ENCODE results near the gene DSCAML1. TPM values are rescaled to one million over a fixed set of nuclear protein-coding genes. Genes with fewer than 3 reads are reported as not detected.

DSCAML1 gene
- total RNA-seq, 2 experiments from 2014 or later, result 1.4 to 3.1 TPM

DNA sequence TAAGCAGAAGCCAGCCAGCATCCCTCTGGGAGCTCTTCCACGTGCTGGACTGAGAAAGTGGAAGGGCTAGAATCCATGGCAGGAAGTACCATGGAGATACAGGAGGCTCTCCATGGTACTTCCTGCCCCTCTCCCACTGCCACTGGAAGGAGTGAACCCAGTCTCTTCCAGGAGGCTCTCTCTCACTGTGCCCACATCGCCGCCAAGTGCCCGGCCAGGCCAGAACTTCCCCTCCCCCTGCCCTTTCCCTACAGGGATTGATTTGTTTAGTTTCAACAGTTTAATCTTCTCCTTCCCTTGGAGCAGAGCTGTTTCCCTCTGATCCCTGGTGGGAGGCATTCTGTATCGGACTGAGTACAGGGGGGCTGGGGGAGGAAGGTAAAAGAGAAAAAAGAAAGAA is 133.6 kb downstream of the DSCAML1 start:
- H3K4me1 Mint-ChIP-seq, result peaks cover 3% of the 10 kb centered on the region

GRCh38 chr11:117662671-117663269 is 134.2 kb downstream of the DSCAML1 start:
- H3K4me1 Mint-ChIP-seq, result peaks cover 3% of the 10 kb centered on the region
- H3K27me3 Mint-ChIP-seq, result peaks cover 2% of the 10 kb centered on the region
- no peak for ATAC-seq (ENCODE audit: low read depth)
- POLR2A ChIA-PET, result no interaction called here
- H3K9me3 Mint-ChIP-seq, result no peaks in the 10 kb centered on the region
- H3K36me3 Mint-ChIP-seq, result no peaks in the 10 kb centered on the region
- H3K4me3 Mint-ChIP-seq, result no peak overlapping the region
- no peak overlapping the region for H3K27ac Mint-ChIP-seq
- no peak for DNase-seq

More for the DNA sequence above, 133.6 kb downstream of the DSCAML1 start:
- no peak for ATAC-seq (ENCODE audit: low read depth)
- Mint-ChIP-seq H3K27me3 (peaks cover 2% of the 10 kb centered on the region), H3K27ac (no peak overlapping the region), H3K4me3 (no peak overlapping the region), H3K9me3 (no peaks in the 10 kb centered on the region), H3K36me3 (no peaks in the 10 kb centered on the region)
- POLR2A ChIA-PET, result no interaction called here
- no peak for DNase-seq

- Mint-ChIP-seq H3K27ac (no peak overlapping the region), H3K36me3 (no peaks in the 10 kb centered on the region), H3K4me1 (peaks cover 3% of the 10 kb centered on the region), H3K27me3 (peaks cover 2% of the 10 kb centered on the region), H3K9me3 (no peaks in the 10 kb centered on the region), H3K4me3 (no peak overlapping the region)
- ATAC-seq (ENCODE audit: low read depth) (no peak), DNase-seq (no peak)
- POLR2A ChIA-PET, result no interaction called here
These were observed 134.8 kb downstream of the DSCAML1 start for GRCh38 chr11:117662255-117662654.

GRCh38 chr11:117658809-117659208 is 138.2 kb downstream of the DSCAML1 start:
- H3K4me1 Mint-ChIP-seq, result no peaks in the 10 kb centered on the region
- H3K27ac Mint-ChIP-seq, result no peak overlapping the region
- peaks cover 2% of the 10 kb centered on the region for H3K27me3 Mint-ChIP-seq
- H3K9me3 Mint-ChIP-seq, result no peaks in the 10 kb centered on the region
- no peak overlapping the region for H3K4me3 Mint-ChIP-seq
- no peaks in the 10 kb centered on the region for H3K36me3 Mint-ChIP-seq
- no peak for ATAC-seq (ENCODE audit: low read depth)
- POLR2A ChIA-PET, result no interaction called here
- no peak for DNase-seq

GRCh38 chr11:117657794-117658193 is 139.2 kb downstream of the DSCAML1 start:
- H3K9me3 Mint-ChIP-seq, result no peaks in the 10 kb centered on the region
- POLR2A ChIA-PET, result no interaction called here
- H3K4me1 Mint-ChIP-seq, result no peaks in the 10 kb centered on the region
- ATAC-seq (ENCODE audit: low read depth) (no peak), DNase-seq (no peak)
- H3K4me3 Mint-ChIP-seq, result no peak overlapping the region
- no peak overlapping the region for H3K27ac Mint-ChIP-seq
- H3K36me3 Mint-ChIP-seq, result no peaks in the 10 kb centered on the region
- H3K27me3 Mint-ChIP-seq, result no peaks in the 10 kb centered on the region

DNA sequence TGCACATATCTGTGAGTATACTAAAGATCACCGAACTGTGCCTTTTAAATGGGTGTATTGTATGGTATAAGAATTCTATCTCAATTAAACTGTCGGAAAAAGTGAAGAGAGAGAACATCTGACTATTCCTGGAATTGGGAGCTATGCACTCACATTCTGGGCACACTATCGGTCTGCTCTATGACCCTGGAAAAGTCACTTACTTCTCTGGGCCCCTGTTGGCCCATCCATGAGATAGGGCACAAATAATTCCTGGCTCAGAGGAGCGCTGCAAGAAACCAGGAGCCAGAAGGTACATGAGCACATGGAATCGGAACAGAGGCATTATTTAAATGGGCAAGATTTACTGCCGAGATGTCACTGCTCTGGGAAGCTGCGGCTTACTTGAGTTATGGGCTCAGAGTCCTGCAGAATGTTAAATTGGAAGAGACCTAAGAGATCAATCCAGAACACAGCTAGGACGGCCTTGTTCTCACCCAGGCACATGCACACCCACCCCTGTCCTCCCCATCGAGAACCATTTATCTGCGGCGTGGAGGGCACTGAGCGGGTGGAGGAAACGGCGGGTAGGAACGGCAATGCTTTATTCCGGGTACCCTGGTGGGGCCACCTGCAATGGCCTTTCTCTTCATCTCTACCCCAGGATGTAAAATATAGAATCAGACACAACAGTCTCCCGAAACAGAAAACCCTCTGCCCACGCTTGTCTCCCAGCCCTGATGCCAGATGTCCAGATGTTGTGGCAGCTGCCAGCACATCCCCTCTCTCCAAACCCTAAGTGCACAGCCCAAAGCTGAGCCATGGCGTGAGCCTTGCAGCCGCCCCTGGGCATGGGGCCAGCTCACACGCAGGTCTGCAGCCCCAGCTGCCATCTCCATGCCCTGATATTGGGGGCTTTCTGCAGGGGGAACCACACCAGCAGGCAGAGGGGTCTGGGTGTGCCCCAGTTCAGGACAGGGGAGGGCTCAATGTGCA is 142.4 kb downstream of the DSCAML1 start:
- no peaks in the 10 kb centered on the region for H3K9me3 Mint-ChIP-seq
- POLR2A ChIA-PET, result no interaction called here
- no peaks in the 10 kb centered on the region for H3K4me1 Mint-ChIP-seq
- H3K27me3 Mint-ChIP-seq, result no peaks in the 10 kb centered on the region
- H3K27ac Mint-ChIP-seq, result no peak overlapping the region
- no peak overlapping the region for H3K4me3 Mint-ChIP-seq
- DNase-seq, result no peak
- H3K36me3 Mint-ChIP-seq, result no peaks in the 10 kb centered on the region
- ATAC-seq (ENCODE audit: low read depth), result no peak

- Mint-ChIP-seq H3K36me3 (no peaks in the 10 kb centered on the region), H3K4me1 (no peaks in the 10 kb centered on the region), H3K27me3 (peaks cover under 1% of the 10 kb centered on the region), H3K27ac (no peak overlapping the region), H3K4me3 (no peak overlapping the region), H3K9me3 (no peaks in the 10 kb centered on the region)
- POLR2A ChIA-PET, result no interaction called here
- DNase-seq, result no peak
- ATAC-seq (ENCODE audit: low read depth), result no peak
These were observed 144.5 kb downstream of the DSCAML1 start for GRCh38 chr11:117652521-117652920.

DNA sequence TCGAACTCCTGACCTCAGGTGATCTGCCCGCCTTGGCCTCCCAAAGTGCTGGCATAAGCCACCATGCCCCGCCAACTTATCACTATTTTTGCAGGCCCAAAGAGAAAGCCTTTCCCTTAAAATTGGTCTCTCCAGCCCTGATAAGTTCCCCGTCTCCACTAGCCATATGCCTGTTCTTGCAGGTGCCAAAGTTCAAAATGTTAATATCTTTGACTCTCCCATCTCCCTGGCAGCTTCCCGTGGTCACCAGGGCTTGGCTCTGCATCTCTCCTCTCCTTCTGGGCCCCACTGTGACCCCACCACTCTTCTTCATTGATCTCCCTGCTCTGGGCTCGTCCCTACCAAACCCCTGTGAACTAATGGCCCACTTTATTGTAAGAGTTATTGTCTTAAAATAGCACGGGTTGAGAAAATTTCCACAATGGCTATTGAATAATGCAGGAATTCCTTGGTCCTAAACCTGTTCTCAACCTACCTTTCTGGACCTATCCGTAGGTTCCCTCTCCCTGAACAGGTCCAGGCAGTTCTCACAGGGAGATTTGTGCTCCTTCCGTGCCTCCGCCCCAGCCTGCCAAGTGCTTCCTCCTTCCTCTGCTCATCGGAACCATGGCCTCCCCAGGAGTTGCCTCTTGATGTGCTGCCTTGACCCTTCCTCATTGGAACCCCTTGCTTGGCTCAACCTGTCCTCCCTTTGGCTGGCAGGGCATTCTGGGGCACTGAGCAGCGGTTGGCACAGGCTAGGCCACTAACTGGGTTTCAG is 147.5 kb downstream of the DSCAML1 start:
- Mint-ChIP-seq H3K27ac (no peak overlapping the region), H3K4me3 (no peak overlapping the region), H3K36me3 (no peaks in the 10 kb centered on the region), H3K4me1 (no peaks in the 10 kb centered on the region), H3K9me3 (no peaks in the 10 kb centered on the region), H3K27me3 (peaks cover 2% of the 10 kb centered on the region)
- DNase-seq (no peak), ATAC-seq (ENCODE audit: low read depth) (no peak)
- POLR2A ChIA-PET, result no interaction called here

DNA sequence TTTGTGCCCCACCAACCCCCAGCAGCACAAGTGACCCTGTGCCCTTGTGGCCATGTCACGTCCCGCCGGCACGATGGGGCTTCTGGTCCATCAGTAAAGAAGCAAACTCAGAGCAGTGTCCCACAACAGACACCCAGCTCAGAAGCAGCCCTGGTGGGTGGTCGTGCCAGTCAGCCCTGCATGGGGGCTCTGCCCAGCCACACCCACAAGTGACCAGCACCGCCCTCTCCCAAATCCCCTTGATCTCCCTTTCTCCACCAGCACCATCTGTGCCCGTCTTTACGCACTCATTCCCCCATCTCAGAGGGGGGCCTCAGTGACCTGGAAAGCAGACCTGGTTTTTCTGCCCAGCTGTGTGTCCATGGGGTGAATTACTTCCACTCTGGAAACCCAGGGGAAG is 149.1 kb downstream of the DSCAML1 start:
- H3K9me3 Mint-ChIP-seq, result no peaks in the 10 kb centered on the region
- H3K27ac Mint-ChIP-seq, result no peak overlapping the region
- H3K4me3 Mint-ChIP-seq, result no peak overlapping the region
- peaks cover 2% of the 10 kb centered on the region for H3K27me3 Mint-ChIP-seq
- no peak for ATAC-seq (ENCODE audit: low read depth)
- H3K36me3 Mint-ChIP-seq, result no peaks in the 10 kb centered on the region
- no peaks in the 10 kb centered on the region for H3K4me1 Mint-ChIP-seq
- DNase-seq, result no peak
- POLR2A ChIA-PET, result no interaction called here

GRCh38 chr11:117647207-117647606 is 149.8 kb downstream of the DSCAML1 start:
- Mint-ChIP-seq H3K27me3 (peaks cover 2% of the 10 kb centered on the region), H3K4me1 (no peaks in the 10 kb centered on the region), H3K27ac (no peak overlapping the region), H3K9me3 (no peaks in the 10 kb centered on the region), H3K4me3 (no peak overlapping the region), H3K36me3 (no peaks in the 10 kb centered on the region)
- POLR2A ChIA-PET, result no interaction called here
- DNase-seq (no peak), ATAC-seq (ENCODE audit: low read depth) (no peak)

DNA sequence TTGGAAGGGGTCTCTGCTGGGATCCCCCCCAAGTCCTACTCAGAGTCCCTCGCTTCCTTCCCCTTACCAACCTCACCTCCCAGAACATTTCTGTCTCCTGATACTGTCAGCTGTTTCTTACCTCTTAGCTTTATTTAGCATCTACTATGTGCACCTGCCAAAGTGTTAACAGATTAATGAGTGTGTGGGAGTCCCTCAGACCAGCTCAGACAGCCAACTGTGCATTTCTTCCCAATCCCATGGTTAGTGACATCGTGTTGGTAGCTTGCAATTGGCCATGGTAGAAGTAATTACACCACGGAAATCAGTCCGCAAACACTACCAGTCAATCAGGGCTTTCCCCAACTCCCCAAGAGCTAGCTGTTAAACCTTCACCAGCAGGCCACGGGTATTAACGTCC is 150.6 kb downstream of the DSCAML1 start:
- POLR2A ChIA-PET, result interaction anchor here (0.6 kb wide), 1 partner anchor 455 kb away, joined by 3 read pairs; no protein-coding TSS in a partner anchor
- no peak overlapping the region for H3K4me3 Mint-ChIP-seq
- no peaks in the 10 kb centered on the region for H3K4me1 Mint-ChIP-seq
- no peaks in the 10 kb centered on the region for H3K36me3 Mint-ChIP-seq
- H3K9me3 Mint-ChIP-seq, result no peaks in the 10 kb centered on the region
- no peak overlapping the region for H3K27ac Mint-ChIP-seq
- ATAC-seq (ENCODE audit: low read depth) (no peak), DNase-seq (no peak)
- peaks cover 2% of the 10 kb centered on the region for H3K27me3 Mint-ChIP-seq

DNA sequence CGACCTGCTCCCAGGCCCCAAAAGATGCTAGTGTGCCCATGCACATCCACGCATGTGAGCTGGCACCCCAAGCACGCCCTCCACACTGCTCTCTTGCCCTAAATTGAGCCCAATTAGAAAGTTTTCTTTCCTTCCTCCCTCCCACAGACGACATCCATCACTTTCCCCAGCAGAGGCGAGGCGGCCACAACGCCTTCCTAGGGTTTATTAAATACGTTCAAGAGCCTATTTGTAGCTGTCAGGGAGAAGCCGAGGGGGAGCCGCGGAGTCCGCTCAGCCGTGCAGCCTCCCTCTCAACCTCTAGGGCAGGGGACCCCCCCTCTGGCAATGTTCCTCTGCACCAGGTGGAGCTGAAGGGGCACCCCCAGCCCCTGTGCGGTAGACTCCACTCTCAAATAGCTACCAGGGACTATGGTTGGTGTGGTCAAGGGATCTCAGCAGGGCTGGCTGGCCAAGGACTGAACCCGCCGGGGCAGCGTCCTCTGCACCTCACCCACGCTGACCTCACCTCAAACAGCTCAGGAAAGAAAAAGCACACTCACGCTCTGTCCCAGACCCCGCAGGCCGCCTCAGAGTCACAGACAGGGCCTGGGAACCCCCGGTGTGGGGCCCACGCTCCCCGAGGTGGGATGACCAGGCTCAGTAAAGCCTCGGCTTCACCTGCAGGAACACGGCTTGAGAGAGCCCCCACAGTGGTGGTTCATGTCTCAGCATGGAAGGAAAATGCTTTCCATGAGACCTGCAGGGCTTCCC is 152.4 kb downstream of the DSCAML1 start:
- H3K4me1 Mint-ChIP-seq, result no peaks in the 10 kb centered on the region
- no peak overlapping the region for H3K4me3 Mint-ChIP-seq
- POLR2A ChIA-PET, result no interaction called here
- H3K36me3 Mint-ChIP-seq, result no peaks in the 10 kb centered on the region
- ATAC-seq (ENCODE audit: low read depth), result no peak
- H3K9me3 Mint-ChIP-seq, result no peaks in the 10 kb centered on the region
- DNase-seq, result no peak
- no peak overlapping the region for H3K27ac Mint-ChIP-seq
- peaks cover 2% of the 10 kb centered on the region for H3K27me3 Mint-ChIP-seq

All from activated naive CD8-positive, alpha-beta T cell treated with anti-CD3 and anti-CD28 coated beads, Interleukin-2, amount 10 ng/mL, durations not matched to agents 7 days and 5 days (primary cell).